ENCODE data around the gene CNGB1.

GRCh38 chr16:57957673-57958392, 13.1 kb downstream of the CNGB1 start:
- TF ChIP-seq CTCF (IDR thresholded peaks at IDR 0.05) (no peak), EZH2 (IDR thresholded peaks at IDR 0.05) (no peak), EZH2phosphoT487 (IDR thresholded peaks at IDR 0.05) (no peak)
